Measurements from ENCODE around the gene RTN3. TPM values are rescaled to one million over a fixed set of nuclear protein-coding genes. Genes with fewer than 3 reads are reported as not detected.

RTN3 gene
- total RNA-seq, 1 experiment from 2014 or later = 275 TPM

DNA sequence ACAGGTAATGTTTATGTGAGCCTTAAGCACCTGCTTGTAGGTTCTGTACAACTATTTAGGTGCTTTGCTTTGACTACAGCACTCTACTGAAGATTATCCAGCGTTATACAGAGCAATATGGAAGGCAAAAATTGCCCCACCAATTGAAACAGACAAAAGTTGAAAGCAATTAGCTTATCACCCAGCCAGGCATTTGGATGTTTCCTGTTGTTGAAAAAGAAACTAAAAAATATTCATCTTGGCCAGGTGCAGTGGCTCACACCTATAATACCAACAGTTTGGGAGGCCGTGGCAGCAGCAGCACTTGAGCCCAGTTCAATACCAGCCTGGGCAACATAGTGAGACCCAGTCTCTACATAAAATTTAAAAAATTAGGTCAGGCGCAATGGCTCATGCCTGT lies 28.6 kb upstream of the RTN3 start:
- DNase-seq (ENCODE audit: low spot score) = no peak
- H3K4me3 ChIP-seq (ENCODE audit: low read depth, low read length, poor library complexity, severe bottlenecking) = no peak overlapping the region
- POLR2A ChIA-PET (ENCODE audit: low non-redundant PET) = no interaction called here
- intact Hi-C loops (cut with micrococcal nuclease; ENCODE audit: unreplicated experiment) = no loop called here
- no peaks in the 10 kb centered on the region for H3K4me1 ChIP-seq (ENCODE audit: insufficient read depth, low read length, poor library complexity, severe bottlenecking)
- H3K27ac ChIP-seq (ENCODE audit: low read depth, low read length, poor library complexity, severe bottlenecking) = no peak overlapping the region
- TF ChIP-seq, protein P1, sequence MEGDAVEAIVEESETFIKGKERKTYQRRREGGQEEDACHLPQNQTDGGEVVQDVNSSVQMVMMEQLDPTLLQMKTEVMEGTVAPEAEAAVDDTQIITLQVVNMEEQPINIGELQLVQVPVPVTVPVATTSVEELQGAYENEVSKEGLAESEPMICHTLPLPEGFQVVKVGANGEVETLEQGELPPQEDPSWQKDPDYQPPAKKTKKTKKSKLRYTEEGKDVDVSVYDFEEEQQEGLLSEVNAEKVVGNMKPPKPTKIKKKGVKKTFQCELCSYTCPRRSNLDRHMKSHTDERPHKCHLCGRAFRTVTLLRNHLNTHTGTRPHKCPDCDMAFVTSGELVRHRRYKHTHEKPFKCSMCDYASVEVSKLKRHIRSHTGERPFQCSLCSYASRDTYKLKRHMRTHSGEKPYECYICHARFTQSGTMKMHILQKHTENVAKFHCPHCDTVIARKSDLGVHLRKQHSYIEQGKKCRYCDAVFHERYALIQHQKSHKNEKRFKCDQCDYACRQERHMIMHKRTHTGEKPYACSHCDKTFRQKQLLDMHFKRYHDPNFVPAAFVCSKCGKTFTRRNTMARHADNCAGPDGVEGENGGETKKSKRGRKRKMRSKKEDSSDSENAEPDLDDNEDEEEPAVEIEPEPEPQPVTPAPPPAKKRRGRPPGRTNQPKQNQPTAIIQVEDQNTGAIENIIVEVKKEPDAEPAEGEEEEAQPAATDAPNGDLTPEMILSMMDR (conservative IDR thresholded peaks at IDR 0.05; ENCODE audit: low read depth, low read length) = no peak
- TF ChIP-seq EZH2 (IDR thresholded peaks at IDR 0.05; ENCODE audit: borderline replicate concordance, low read depth, low read length, poor library complexity, severe bottlenecking) = no peak
- CTCF ChIA-PET = no interaction called here
- H3K27me3 ChIP-seq (replicated peaks; ENCODE audit: insufficient read depth, low read depth, low read length, poor library complexity) = no peaks in the 10 kb centered on the region
- BruUV-seq (replicated peaks) = no TSS peak
- H3K9me3 ChIP-seq (ENCODE audit: low read depth, low read length, poor library complexity, severe bottlenecking) = no peaks in the 10 kb centered on the region
- peaks cover 37% of the 10 kb centered on the region for H3K36me3 ChIP-seq (ENCODE audit: insufficient read depth, low read length, poor library complexity, severe bottlenecking)

DNA sequence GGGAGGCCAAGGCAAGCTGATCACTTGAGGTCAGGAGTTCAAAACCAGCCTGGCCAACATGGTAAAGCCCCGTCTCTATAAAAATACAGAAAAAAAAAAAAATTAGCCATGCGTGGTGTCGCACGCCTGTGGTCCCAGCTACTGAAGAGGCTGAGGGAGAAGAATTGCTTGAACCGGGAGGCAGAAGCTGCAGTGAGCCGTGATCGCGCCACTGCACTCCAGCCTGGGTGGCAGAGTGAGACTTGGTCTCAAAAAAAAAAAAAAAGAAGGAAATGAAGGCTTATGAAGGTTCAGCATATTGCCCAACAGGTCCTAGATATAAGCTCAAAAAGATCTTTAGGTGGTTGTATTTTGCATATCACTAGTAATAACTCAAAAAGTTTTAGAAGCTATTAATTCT lies 20.3 kb upstream of the RTN3 start:
- POLR2A ChIA-PET (ENCODE audit: low non-redundant PET) = no interaction called here
- no peak for DNase-seq (ENCODE audit: low spot score)
- no TSS peak for BruUV-seq (replicated peaks)
- Histone ChIP-seq H3K4me3 (ENCODE audit: low read depth, low read length, poor library complexity, severe bottlenecking) (no peak overlapping the region), H3K27me3 (replicated peaks; ENCODE audit: insufficient read depth, low read depth, low read length, poor library complexity) (no peaks in the 10 kb centered on the region), H3K27ac (ENCODE audit: low read depth, low read length, poor library complexity, severe bottlenecking) (no peak overlapping the region), H3K9me3 (ENCODE audit: low read depth, low read length, poor library complexity, severe bottlenecking) (no peaks in the 10 kb centered on the region), H3K36me3 (ENCODE audit: insufficient read depth, low read length, poor library complexity, severe bottlenecking) (peaks cover 17% of the 10 kb centered on the region), H3K4me1 (ENCODE audit: insufficient read depth, low read length, poor library complexity, severe bottlenecking) (no peaks in the 10 kb centered on the region)
- intact Hi-C loops (cut with micrococcal nuclease; ENCODE audit: unreplicated experiment) = no loop called here
- CTCF ChIA-PET = interaction anchor here (0.7 kb wide), 1 partner anchor 865 kb away, joined by 3 read pairs; no protein-coding TSS in a partner anchor
- TF ChIP-seq EZH2 (IDR thresholded peaks at IDR 0.05; ENCODE audit: borderline replicate concordance, low read depth, low read length, poor library complexity, severe bottlenecking) = no peak
- TF ChIP-seq, protein P1 (conservative IDR thresholded peaks at IDR 0.05; ENCODE audit: low read depth, low read length) = no peak

- TF ChIP-seq EZH2 (IDR thresholded peaks at IDR 0.05; ENCODE audit: borderline replicate concordance, low read depth, low read length, poor library complexity, severe bottlenecking) = no peak
- Histone ChIP-seq H3K27me3 (replicated peaks; ENCODE audit: insufficient read depth, low read depth, low read length, poor library complexity) (no peaks in the 10 kb centered on the region), H3K4me3 (ENCODE audit: low read depth, low read length, poor library complexity, severe bottlenecking) (no peak overlapping the region), H3K4me1 (ENCODE audit: insufficient read depth, low read length, poor library complexity, severe bottlenecking) (peaks cover 21% of the 10 kb centered on the region), H3K9me3 (ENCODE audit: low read depth, low read length, poor library complexity, severe bottlenecking) (no peaks in the 10 kb centered on the region), H3K27ac (ENCODE audit: low read depth, low read length, poor library complexity, severe bottlenecking) (no peak overlapping the region), H3K36me3 (ENCODE audit: insufficient read depth, low read length, poor library complexity, severe bottlenecking) (no peaks in the 10 kb centered on the region)
- intact Hi-C loops (cut with micrococcal nuclease; ENCODE audit: unreplicated experiment) = no loop called here
- DNase-seq (ENCODE audit: low spot score) = no peak
- POLR2A ChIA-PET (ENCODE audit: low non-redundant PET) = no interaction called here
- BruUV-seq (replicated peaks) = no TSS peak
- CTCF ChIA-PET = no interaction called here
These were observed 17.5 kb upstream of the RTN3 start for GRCh38 chr11:63663809-63664208.

GRCh38 chr11:63666874-63667273 lies 14.4 kb upstream of the RTN3 start:
- DNase-seq (ENCODE audit: low spot score) = no peak
- no peaks in the 10 kb centered on the region for H3K9me3 ChIP-seq (ENCODE audit: low read depth, low read length, poor library complexity, severe bottlenecking)
- ChIA-PET POLR2A (ENCODE audit: low non-redundant PET) (no interaction called here), CTCF (no interaction called here)
- intact Hi-C loops (cut with micrococcal nuclease; ENCODE audit: unreplicated experiment) = no loop called here
- TF ChIP-seq, protein P1 (conservative IDR thresholded peaks at IDR 0.05; ENCODE audit: low read depth, low read length) = no peak
- no peak for TF ChIP-seq EZH2 (IDR thresholded peaks at IDR 0.05; ENCODE audit: borderline replicate concordance, low read depth, low read length, poor library complexity, severe bottlenecking)
- no TSS peak for BruUV-seq (replicated peaks)
- H3K4me3 ChIP-seq (ENCODE audit: low read depth, low read length, poor library complexity, severe bottlenecking) = no peak overlapping the region
- no peaks in the 10 kb centered on the region for H3K27me3 ChIP-seq (replicated peaks; ENCODE audit: insufficient read depth, low read depth, low read length, poor library complexity)
- peak overlapping the region; percentile 33 for H3K27ac ChIP-seq (ENCODE audit: low read depth, low read length, poor library complexity, severe bottlenecking)
- peaks cover 31% of the 10 kb centered on the region for H3K4me1 ChIP-seq (ENCODE audit: insufficient read depth, low read length, poor library complexity, severe bottlenecking)
- H3K36me3 ChIP-seq (ENCODE audit: insufficient read depth, low read length, poor library complexity, severe bottlenecking) = no peaks in the 10 kb centered on the region
